SH-SY5Y (cell line): ENCODE measurements around the gene TRIM6.

ENCODE experiments used
- GATA2 ChIP-seq: IDR thresholded peaks from 2 replicates; pipeline ENCODE4 v1.6.1; 2011; ENCODE audit warnings: mild to moderate bottlenecking, low read depth, low read length
- GATA3 ChIP-seq: IDR thresholded peaks from 2 replicates; pipeline ENCODE4 v1.6.1; 2011; ENCODE audit warnings: low read depth, mild to moderate bottlenecking, low read length, moderate library complexity

TRIM6 gene

DNA sequence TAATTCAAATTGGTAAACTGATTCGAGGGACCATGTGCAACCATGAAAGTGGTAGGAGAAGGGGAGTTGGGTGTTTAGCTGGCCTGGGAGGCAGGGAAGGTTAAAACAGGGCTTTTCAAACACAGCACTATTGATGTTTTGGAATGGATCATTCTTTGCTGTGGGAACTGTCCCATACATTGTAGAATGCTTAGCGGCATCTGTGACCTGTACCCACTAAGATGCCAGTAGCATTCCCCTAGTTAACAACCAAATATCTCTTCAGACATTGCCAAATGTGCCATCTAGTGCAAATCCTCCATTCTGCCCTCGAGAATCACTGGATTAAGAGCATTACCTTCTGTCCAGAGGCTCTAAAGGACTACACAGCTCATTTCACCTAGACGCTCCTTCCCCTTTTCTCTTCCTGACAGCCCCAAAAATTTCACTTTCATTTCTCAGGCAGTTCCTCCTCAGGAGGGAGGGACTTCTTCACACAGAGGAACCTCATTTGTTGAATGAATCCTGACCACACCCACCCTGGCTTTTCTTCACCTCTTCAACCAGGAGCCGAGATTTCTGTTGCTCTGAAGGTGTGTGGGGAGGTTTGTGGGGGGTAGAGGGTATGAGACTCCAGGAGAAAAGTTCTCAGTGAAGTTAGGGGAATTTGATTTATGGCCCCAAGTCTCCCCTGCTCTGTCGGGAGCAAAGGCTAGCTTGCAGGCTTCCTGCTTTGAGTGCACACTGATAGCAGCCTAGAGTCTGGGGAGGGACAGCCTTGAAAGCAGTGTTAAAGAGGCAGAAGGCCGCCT lies 28.2 kb downstream of the TRIM6 start, which contains the start of gene TRIM34:
Gene TRIM34, plus strand, starts transcription at position 513 of the 791 bp plus-strand sequence. CDS start 7,331 bp downstream, outside the sequence.
- TF ChIP-seq GATA3 = no peak
- TF ChIP-seq GATA2 = no peak

DNA sequence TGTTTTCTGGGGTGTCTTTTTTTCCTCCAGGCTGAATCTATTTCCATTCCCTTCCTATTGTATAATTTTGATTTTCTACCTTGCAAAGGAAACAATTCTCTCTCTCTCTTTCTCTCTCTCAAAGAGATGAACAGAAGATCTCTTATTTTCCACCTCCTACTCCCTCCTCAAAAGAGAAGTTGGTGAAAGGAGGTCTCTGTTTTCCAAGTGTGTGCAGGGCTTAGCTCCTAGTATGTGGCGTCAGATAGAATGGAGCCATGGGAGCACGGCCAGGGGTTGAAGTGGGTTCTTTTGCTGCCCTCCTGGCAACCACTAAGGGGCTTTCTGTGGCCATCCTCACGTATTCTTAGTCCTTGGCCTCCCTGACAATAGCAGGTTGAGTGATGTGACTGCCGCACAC lies 28.8 kb downstream of the TRIM6 start:
- TF ChIP-seq GATA2 = no peak
- TF ChIP-seq GATA3 = no peak

- TF ChIP-seq GATA3 (no peak), GATA2 (no peak)
Measured at GRCh38 chr11:5626196-5626595, 29.8 kb downstream of the TRIM6 start.

GRCh38 chr11:5631417-5631816 lies 35.0 kb downstream of the TRIM6 start:
- no peak for TF ChIP-seq GATA3
- TF ChIP-seq GATA2 = no peak

DNA sequence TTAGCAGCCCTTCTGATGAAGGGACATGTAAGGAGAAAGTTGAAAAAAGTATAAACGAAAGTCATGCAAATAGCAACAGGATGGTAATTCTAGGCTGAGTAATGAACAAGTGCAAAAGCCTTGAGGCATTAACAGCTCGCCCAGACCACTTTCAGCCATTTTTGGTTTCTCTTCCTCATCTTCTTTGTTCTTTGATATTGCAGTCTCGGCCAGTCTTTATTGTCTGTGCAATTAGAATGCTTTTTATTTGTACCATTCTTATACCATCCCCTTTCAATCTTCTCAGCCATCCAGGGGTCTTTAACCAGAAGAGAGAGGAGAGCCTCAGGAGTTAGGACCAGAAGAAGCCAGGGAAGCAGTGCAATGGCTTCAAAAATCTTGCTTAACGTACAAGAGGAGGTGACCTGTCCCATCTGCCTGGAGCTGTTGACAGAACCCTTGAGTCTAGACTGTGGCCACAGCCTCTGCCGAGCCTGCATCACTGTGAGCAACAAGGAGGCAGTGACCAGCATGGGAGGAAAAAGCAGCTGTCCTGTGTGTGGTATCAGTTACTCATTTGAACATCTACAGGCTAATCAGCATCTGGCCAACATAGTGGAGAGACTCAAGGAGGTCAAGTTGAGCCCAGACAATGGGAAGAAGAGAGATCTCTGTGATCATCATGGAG lies 35.7 kb downstream of the TRIM6 start:
- TF ChIP-seq GATA3 = no peak

DNA sequence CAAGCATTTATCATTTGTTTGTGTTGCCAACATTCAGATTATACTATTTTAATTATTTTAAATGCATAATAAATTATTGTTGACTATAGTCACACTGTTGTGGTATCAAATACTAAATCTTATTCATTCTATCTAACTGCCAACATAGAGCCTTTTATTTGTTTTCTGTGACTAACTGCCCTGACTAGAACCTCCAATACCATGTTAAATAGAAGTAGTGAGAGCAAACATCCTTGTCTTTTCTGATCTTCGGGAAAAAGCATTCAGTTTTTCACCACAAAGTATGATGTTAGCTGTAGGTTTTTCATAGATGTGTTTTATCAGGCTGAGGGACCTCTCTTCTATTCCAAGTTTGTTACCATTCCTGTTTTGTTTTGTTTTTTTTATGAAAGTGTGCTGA lies 43.5 kb downstream of the TRIM6 start:
- TF ChIP-seq GATA3 = no peak
- TF ChIP-seq GATA2 = no peak

DNA sequence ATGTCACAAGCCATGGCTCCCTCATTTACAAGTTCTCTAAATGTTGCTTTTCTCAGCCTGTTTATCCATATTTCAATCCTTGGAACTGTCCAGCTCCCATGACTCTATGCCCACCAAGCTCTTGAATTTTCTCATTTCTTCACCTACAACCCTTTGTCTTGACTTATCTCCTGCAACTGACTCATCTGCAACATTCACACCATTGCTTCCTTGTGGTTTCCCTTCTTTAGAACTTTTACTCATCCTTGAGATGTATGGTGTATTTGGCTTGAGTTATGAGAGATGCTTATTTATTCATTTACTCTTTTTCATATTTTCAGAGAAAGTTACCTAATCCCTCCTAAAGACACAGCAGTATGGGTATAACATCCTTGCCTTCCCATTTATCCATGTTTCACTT lies 47.1 kb downstream of the TRIM6 start:
- TF ChIP-seq GATA3 = no peak
- no peak for TF ChIP-seq GATA2

GRCh38 chr11:5646139-5646538 lies 49.7 kb downstream of the TRIM6 start:
- no peak for TF ChIP-seq GATA2
- no peak for TF ChIP-seq GATA3

DNA sequence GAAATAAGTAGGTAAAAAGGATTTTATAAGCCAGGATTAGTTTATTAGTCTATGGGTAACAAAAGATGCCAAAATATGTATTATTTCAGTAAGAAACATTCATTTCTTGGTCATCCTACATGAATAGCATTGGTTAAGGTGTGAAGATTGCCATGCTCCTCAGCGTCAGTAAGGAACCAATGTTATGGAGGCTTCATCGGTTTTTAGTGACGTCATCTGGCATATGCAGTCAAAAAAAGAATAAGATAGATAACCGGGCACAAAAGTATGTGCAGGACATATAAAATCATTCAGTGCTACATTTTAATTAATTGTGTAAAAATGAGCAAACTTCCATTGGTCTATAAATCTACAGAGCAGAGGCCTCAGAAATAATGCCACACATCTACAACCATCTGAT lies 59.0 kb downstream of the TRIM6 start:
- TF ChIP-seq GATA2 (no peak), GATA3 (no peak)

DNA sequence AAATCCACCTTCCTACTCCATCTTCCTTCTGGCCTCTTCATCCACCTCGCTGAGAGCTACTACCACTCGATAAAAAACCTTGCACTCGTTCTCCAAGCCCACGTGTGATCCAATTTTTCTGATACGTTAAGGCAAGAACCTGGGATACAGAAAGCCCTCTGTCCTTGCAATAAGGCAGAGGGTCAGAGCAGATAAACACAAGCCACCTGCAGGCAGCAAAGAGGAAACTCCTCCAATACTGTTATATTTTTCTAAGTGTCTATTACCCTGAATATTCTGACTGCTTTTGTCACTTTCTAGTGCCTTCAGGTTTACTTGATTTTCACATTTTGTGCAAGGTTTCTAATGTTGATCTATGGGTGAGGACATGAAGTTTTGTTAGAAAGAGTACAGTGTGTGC lies 61.9 kb downstream of the TRIM6 start:
- TF ChIP-seq GATA3 = no peak
- TF ChIP-seq GATA2 = no peak
